HG03439 (cell line): ENCODE data around the gene GALNT13.

Experiments
- ATAC-seq: cut with Tn5 transposase; IDR thresholded peaks from one replicate; pipeline ENCODE4 v1.9.1; 2021; ENCODE audit warnings: mild to moderate bottlenecking, moderate library complexity; ENCODE audit not compliant: unreplicated experiment

Gene GALNT13

GRCh38 chr2:154097833-154098398 is 226.2 kb downstream of the GALNT13 start:
- no peak for ATAC-seq

- ATAC-seq: no peak
Observed at GRCh38 chr2:154120706-154121105, 249.0 kb downstream of the GALNT13 start.

GRCh38 chr2:154125891-154126290 is 254.2 kb downstream of the GALNT13 start:
- no peak for ATAC-seq

- ATAC-seq: no peak
Observed at GRCh38 chr2:154130821-154131220, 259.1 kb downstream of the GALNT13 start.

- no peak for ATAC-seq
Observed at GRCh38 chr2:154132827-154133226, 261.1 kb downstream of the GALNT13 start.

GRCh38 chr2:154133823-154134222 is 262.1 kb downstream of the GALNT13 start:
- no peak for ATAC-seq

GRCh38 chr2:154140249-154141025 is 268.7 kb downstream of the GALNT13 start:
- ATAC-seq: no peak

GRCh38 chr2:154142480-154142879 is 270.8 kb downstream of the GALNT13 start:
- no peak for ATAC-seq

- ATAC-seq: no peak
Observed at GRCh38 chr2:154143105-154143504, 271.4 kb downstream of the GALNT13 start.

GRCh38 chr2:154158101-154158500 is 286.4 kb downstream of the GALNT13 start:
- no peak for ATAC-seq

- ATAC-seq: no peak
Observed at GRCh38 chr2:154161286-154161685, 289.6 kb downstream of the GALNT13 start.

GRCh38 chr2:154170400-154170799 is 298.7 kb downstream of the GALNT13 start:
- ATAC-seq: no peak

GRCh38 chr2:154173164-154173563 is 301.4 kb downstream of the GALNT13 start:
- no peak for ATAC-seq

- ATAC-seq: no peak
Observed at GRCh38 chr2:154173919-154174318, 302.2 kb downstream of the GALNT13 start.

GRCh38 chr2:154182008-154182407 is 310.3 kb downstream of the GALNT13 start:
- ATAC-seq: no peak

- ATAC-seq: no peak
Observed at GRCh38 chr2:154187948-154188347, 316.2 kb downstream of the GALNT13 start.

GRCh38 chr2:154189953-154190352 is 318.2 kb downstream of the GALNT13 start:
- no peak for ATAC-seq

- ATAC-seq: no peak
Observed at GRCh38 chr2:154193246-154193645, 321.5 kb downstream of the GALNT13 start.

- ATAC-seq: no peak
Observed at GRCh38 chr2:154194909-154195643, 323.4 kb downstream of the GALNT13 start.

GRCh38 chr2:154195644-154196195 is 324.0 kb downstream of the GALNT13 start:
- no peak for ATAC-seq

- no peak for ATAC-seq
Observed at GRCh38 chr2:154198866-154199265, 327.1 kb downstream of the GALNT13 start.

- ATAC-seq: no peak
Observed at GRCh38 chr2:154203206-154203605, 331.5 kb downstream of the GALNT13 start.
